ENCODE results near the gene GRIA4. TPM values are rescaled to one million over a fixed set of nuclear protein-coding genes. Genes with fewer than 3 reads are reported as not detected.

The GRIA4 gene
- total and polyA plus RNA-seq, 2 donors (not counting 1 experiment from before 2014, with no cell fraction given), result not detected

DNA sequence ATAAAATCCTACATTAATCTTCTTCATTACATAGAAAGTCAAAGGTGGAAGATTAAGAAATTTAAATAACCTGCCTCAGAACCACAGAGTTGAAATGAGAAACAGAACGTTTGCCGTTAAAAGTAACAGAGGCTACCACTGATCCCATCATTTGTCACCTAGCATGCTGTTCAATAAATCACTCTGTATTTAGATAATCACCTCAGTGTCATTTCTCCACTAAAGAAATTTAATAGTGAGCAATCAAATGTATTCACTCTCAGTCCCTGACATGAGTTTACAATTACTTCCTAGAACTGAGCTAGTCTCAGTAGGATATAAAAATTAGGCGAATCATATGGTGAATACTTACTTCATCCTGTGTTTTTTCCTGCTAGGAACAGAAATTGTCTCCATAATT, 242.5 kb downstream of the GRIA4 start:
- no peak overlapping the region for H3K4me2 ChIP-seq (replicated peaks; ENCODE audit: low read depth, low read length, poor library complexity, severe bottlenecking)
- Mint-ChIP-seq H3K27ac (no peak overlapping the region), H3K27me3 (peaks cover 7% of the 10 kb centered on the region), H3K9me3 (ENCODE audit: insufficient read depth) (no peaks in the 10 kb centered on the region), H3K4me3 (no peak overlapping the region), H3K4me1 (no peaks in the 10 kb centered on the region)
- H3K36me3 ChIP-seq (replicated peaks in 1 of 2; ENCODE audit: control extremely low read depth in 1 of 2, control insufficient read depth in 1 of 2, extremely low read depth in 1 of 2, insufficient read depth in 2 of 2, low read length in 1 of 2), result no peaks in the 10 kb centered on the region
- H3K79me2 ChIP-seq (ENCODE audit: control insufficient read depth, insufficient read depth, low read length), result no peaks in the 10 kb centered on the region
- ChIA-PET POLR2A (no interaction called here), CTCF (interaction anchor here (0.6 to 1.8 kb wide), 2 partner anchors 10 to 49 kb away, joined by 4 to 12 read pairs; no protein-coding TSS in a partner anchor)
- H4K20me1 ChIP-seq (ENCODE audit: control insufficient read depth, insufficient read depth, low read length, poor library complexity, severe bottlenecking), result no peaks in the 10 kb centered on the region
- H3K9ac ChIP-seq (ENCODE audit: low read length), result no peak overlapping the region
- 80% methylated on average over 2 of the region's 3 CpGs for WGBS (ENCODE audit: insufficient coverage)
- no peaks in the 10 kb centered on the region for H3K9me3 ChIP-seq (ENCODE audit: control extremely low read depth in 1 of 3, control insufficient read depth in 2 of 3, insufficient read depth in 1 of 3, low read length in 2 of 3)
- H2AFZ ChIP-seq (ENCODE audit: insufficient read depth, low read depth, low read length, poor library complexity, severe bottlenecking), result no peak overlapping the region
- H3K4me3 ChIP-seq (ENCODE audit: control extremely low read depth in 1 of 5, extremely low read depth in 1 of 5, insufficient read depth in 1 of 5, low read depth in 2 of 5, low read length in 4 of 5), result no peak overlapping the region
- TF ChIP-seq, protein P1, sequence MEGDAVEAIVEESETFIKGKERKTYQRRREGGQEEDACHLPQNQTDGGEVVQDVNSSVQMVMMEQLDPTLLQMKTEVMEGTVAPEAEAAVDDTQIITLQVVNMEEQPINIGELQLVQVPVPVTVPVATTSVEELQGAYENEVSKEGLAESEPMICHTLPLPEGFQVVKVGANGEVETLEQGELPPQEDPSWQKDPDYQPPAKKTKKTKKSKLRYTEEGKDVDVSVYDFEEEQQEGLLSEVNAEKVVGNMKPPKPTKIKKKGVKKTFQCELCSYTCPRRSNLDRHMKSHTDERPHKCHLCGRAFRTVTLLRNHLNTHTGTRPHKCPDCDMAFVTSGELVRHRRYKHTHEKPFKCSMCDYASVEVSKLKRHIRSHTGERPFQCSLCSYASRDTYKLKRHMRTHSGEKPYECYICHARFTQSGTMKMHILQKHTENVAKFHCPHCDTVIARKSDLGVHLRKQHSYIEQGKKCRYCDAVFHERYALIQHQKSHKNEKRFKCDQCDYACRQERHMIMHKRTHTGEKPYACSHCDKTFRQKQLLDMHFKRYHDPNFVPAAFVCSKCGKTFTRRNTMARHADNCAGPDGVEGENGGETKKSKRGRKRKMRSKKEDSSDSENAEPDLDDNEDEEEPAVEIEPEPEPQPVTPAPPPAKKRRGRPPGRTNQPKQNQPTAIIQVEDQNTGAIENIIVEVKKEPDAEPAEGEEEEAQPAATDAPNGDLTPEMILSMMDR (IDR thresholded peaks at IDR 0.05), result no peak
- no peak for TF ChIP-seq EZH2 (IDR thresholded peaks at IDR 0.05; ENCODE audit: borderline replicate concordance, insufficient read depth, low read depth, low read length, poor library complexity, severe bottlenecking)
- DNase-seq (no peak), ATAC-seq (ENCODE audit: low read depth) (no peak)
- no peak overlapping the region for H3K27ac ChIP-seq (ENCODE audit: low read length in 2 of 2)
- H3K27me3 ChIP-seq (replicated peaks in 1 of 4; ENCODE audit: control extremely low read depth in 1 of 4, control insufficient read depth in 3 of 4, insufficient read depth in 4 of 4, low read length in 3 of 4), result no peaks in the 10 kb centered on the region
- intact Hi-C loops (cut with micrococcal nuclease), result no loop called here
- H3K4me1 ChIP-seq (ENCODE audit: control insufficient read depth in 2 of 2, insufficient read depth in 2 of 2, low read length in 2 of 2), result no peaks in the 10 kb centered on the region

DNA sequence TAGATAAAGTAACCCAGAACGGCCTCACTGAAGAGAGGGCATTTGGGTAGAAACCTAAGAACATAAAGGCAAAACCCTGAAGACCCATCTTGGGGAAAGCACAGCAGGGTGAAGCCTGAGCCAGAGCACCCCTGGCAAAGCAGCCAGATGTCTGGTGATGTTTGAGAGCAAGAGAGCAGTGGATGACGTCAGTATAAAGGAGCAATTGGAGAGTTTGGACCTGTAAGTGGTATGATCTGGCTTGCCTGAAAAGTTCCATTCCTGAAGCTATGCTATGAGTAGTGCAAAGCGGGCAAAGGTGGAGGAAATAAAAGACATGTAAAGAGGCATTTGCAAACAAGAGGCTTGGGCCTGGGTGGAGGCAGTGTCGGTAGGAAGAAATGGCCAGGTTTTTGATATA, 244.4 kb downstream of the GRIA4 start:
- ATAC-seq (ENCODE audit: low read depth), result no peak
- H3K4me3 Mint-ChIP-seq, result no peak overlapping the region
- no peak overlapping the region for H3K4me2 ChIP-seq (replicated peaks; ENCODE audit: low read depth, low read length, poor library complexity, severe bottlenecking)
- no peaks in the 10 kb centered on the region for H3K4me1 Mint-ChIP-seq
- no peaks in the 10 kb centered on the region for H3K9me3 Mint-ChIP-seq (ENCODE audit: insufficient read depth)
- no peaks in the 10 kb centered on the region for H4K20me1 ChIP-seq (ENCODE audit: control insufficient read depth, insufficient read depth, low read length, poor library complexity, severe bottlenecking)
- no peaks in the 10 kb centered on the region for H3K27me3 ChIP-seq (replicated peaks in 1 of 4; ENCODE audit: control extremely low read depth in 1 of 4, control insufficient read depth in 3 of 4, insufficient read depth in 4 of 4, low read length in 3 of 4)
- peaks cover 7% of the 10 kb centered on the region for H3K27me3 Mint-ChIP-seq
- H3K9me3 ChIP-seq (ENCODE audit: control extremely low read depth in 1 of 3, control insufficient read depth in 2 of 3, insufficient read depth in 1 of 3, low read length in 2 of 3), result no peaks in the 10 kb centered on the region
- no peak overlapping the region for H3K27ac ChIP-seq (ENCODE audit: low read length in 2 of 2)
- no peak overlapping the region for H3K4me3 ChIP-seq (ENCODE audit: control extremely low read depth in 1 of 5, extremely low read depth in 1 of 5, insufficient read depth in 1 of 5, low read depth in 2 of 5, low read length in 4 of 5)
- ChIA-PET CTCF (no interaction called here), POLR2A (no interaction called here)
- no peak overlapping the region for H3K9ac ChIP-seq (ENCODE audit: low read length)
- no peaks in the 10 kb centered on the region for H3K79me2 ChIP-seq (ENCODE audit: control insufficient read depth, insufficient read depth, low read length)
- no peaks in the 10 kb centered on the region for H3K36me3 ChIP-seq (replicated peaks in 1 of 2; ENCODE audit: control extremely low read depth in 1 of 2, control insufficient read depth in 1 of 2, extremely low read depth in 1 of 2, insufficient read depth in 2 of 2, low read length in 1 of 2)
- H3K27ac Mint-ChIP-seq, result no peak overlapping the region
- H3K4me1 ChIP-seq (ENCODE audit: control insufficient read depth in 2 of 2, insufficient read depth in 2 of 2, low read length in 2 of 2), result no peaks in the 10 kb centered on the region
- intact Hi-C loops (cut with micrococcal nuclease), result no loop called here
- TF ChIP-seq, protein P1 (IDR thresholded peaks at IDR 0.05), result no peak
- TF ChIP-seq EZH2 (IDR thresholded peaks at IDR 0.05; ENCODE audit: borderline replicate concordance, insufficient read depth, low read depth, low read length, poor library complexity, severe bottlenecking), result no peak
- no peak for DNase-seq
- 97% methylated on average over 4 of the region's 4 CpGs for WGBS (ENCODE audit: insufficient coverage)
- no peak overlapping the region for H2AFZ ChIP-seq (ENCODE audit: insufficient read depth, low read depth, low read length, poor library complexity, severe bottlenecking)

Measured in B cell (primary cell).